ENCODE data around the gene CTIF.

Gene CTIF

DNA sequence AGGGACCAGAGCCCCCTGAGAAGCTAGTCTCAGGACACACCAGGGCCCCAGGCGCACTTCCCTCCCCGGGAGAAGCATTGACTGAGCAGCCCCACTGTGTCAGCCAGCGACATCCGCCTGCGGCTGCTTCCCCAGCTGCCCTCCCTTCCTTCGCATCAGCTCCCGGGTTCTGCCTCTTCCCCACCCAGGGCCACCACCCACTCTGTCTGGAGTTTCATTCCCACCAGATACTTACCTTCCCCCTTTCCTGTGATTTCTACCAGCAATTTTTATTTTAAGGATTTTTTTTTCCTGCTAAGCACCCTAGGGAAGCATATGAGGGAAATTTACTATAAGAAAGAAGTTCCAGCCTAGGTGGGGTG lies 312.7 kb downstream of the CTIF start:
- peak; percentile 78 for DNase-seq (ENCODE audit: low spot score)

GRCh38 chr18:48852292-48852691 lies 313.5 kb downstream of the CTIF start:
- no peak for DNase-seq (ENCODE audit: low spot score)

DNA sequence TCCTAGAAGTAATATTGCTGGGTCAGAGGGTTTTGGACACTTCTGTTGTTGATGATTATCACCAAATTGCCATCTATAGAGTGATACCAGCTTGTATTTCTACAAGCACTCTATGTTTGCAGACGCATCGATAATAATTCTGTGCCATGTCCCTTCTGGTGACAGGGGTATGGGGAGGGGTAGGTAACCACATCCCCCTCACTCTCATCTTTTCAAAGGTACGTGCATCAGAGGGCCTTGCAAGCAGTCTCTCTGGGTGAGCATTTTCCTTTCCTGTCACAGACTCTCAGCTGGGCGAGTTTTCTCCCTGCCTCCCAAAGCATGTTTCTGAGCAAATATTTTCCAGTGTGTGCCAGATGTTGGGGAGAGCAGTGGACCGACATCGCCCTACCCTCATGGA lies 314.0 kb downstream of the CTIF start:
- no peak for DNase-seq (ENCODE audit: low spot score)

DNA sequence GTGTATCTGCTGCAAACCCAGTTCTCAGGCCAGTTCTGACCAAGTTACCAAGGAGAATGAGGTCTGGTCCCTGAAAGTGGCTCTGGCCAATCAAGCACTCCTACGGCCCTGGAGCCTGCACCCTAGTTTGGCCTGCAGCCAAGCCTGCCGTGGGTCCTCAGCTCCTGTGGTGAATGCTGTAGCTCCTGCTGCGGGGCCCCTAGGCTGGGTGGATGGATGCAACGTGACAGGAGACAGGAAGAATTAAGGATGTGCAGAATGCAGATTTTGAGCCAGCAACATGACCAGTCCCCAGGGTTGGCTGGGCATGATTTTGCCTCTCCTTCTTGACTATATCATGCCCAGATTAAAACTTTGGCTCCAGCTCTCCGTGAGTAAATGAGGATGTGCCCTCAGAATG lies 314.8 kb downstream of the CTIF start:
- no peak for DNase-seq (ENCODE audit: low spot score)

GRCh38 chr18:48854780-48855179 lies 315.9 kb downstream of the CTIF start:
- DNase-seq (ENCODE audit: low spot score) = no peak

DNA sequence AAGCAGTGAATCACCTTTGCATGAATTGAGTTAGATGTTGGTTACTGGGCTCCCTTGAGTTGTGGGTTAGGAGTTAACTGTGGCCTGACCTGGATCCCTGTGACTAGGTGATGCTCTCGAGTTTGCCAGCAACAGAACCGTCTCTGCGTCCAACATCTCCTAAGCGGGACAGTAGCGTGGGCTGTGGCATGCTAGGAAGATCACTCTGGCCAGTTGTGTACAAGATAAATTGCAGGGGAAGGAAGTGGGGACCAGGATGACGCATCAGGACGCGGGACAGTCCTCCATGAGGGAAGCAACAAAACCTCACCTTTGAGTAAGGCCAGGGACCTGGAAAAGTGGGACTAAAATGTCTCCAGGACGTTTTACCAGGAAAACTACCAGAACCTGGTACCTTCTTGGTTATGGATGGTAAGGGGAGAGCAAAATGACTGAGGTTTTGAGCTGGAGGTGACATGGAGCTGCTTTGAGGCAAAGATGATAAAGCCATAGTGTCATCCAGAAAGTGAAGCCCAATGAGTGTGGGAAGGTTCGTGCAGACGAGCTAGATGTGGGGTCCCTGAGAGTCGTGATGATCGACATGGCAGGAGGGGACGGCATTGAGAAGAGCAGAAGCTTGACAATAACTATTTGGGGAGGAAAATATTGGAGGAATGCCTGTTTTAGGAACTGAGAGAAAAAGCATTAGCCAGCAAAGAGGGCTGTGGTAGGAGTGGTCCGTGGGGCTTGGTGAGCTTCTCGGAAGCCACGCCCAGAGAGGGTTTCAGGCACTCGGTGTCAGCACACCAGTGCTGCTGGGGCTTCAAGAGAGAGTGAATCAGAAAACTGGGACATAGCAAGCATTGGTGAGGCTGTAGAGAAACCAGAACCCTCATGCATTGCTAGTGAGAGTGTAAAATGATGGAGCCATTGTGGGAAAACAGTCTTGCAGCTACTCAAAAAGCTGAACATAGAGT lies 316.9 kb downstream of the CTIF start:
- no peak for DNase-seq (ENCODE audit: low spot score)

- no peak for DNase-seq (ENCODE audit: low spot score)
Observed at GRCh38 chr18:48857023-48857694, 318.3 kb downstream of the CTIF start.

DNA sequence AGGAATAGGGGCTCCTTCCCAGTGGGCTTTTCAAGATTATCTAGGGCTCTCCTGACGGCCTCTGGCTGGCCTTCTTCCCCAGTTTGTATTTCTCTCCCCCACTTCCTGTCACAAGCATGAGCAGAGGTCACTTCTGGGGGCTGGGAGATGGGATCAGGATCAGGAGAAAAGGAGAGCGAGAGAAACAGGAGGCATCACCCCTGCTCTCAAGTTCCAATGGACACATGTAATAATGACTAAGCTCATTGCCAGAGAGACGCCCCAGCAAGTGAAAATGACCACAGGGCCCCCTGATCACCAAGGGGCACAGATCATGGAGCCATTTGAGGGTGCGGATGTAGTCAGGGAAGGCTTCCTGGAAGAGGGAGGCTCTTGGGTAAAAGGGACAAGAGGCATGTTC lies 319.8 kb downstream of the CTIF start:
- DNase-seq (ENCODE audit: low spot score) = no peak

DNA sequence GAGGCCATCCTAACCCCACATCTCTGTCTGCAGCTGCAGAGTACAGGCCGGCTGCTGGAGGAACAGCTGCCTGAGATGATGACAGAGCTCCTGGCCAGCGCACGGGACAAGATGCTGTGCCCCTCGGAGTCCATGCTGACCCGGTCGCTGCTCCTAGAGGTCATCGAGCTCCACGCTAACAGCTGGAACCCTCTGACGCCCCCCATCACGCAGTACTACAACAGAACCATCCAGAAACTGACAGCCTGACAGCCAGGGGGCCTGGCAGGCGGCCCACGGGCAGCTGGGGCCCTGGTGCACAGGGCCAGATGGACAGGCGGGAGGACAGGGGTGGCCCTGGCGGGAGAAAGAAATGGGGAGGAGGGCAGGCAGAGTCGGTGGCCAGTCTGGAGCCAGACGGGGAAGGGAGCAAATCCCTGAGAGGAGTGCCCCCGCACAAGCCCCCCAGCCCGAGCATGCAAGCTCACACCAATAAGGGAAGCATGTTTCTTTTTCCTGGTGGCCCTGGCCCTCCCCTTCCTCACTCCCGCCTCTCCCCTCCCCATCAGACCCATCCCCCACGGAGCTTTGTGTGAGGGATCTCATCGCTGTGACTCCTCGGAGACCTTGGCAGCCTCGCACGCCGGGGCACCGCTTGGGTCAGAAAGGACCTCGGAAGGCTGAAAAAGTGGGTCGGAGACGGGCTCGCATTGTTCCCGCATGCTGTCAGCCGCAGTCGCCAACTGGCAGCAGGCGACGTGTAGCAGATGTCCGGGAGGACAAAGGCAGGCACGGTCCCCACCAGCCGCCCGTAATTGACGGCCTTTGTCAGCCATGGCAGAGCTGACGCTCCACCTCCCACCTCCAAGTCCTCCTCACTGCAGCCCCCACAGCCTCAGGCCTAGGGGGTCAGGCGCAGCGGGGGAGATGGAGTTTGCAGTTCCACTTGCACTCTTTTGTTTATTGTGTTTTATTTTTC lies 320.8 kb downstream of the CTIF start:
- peak; percentile 94 for DNase-seq (ENCODE audit: low spot score)

DNA sequence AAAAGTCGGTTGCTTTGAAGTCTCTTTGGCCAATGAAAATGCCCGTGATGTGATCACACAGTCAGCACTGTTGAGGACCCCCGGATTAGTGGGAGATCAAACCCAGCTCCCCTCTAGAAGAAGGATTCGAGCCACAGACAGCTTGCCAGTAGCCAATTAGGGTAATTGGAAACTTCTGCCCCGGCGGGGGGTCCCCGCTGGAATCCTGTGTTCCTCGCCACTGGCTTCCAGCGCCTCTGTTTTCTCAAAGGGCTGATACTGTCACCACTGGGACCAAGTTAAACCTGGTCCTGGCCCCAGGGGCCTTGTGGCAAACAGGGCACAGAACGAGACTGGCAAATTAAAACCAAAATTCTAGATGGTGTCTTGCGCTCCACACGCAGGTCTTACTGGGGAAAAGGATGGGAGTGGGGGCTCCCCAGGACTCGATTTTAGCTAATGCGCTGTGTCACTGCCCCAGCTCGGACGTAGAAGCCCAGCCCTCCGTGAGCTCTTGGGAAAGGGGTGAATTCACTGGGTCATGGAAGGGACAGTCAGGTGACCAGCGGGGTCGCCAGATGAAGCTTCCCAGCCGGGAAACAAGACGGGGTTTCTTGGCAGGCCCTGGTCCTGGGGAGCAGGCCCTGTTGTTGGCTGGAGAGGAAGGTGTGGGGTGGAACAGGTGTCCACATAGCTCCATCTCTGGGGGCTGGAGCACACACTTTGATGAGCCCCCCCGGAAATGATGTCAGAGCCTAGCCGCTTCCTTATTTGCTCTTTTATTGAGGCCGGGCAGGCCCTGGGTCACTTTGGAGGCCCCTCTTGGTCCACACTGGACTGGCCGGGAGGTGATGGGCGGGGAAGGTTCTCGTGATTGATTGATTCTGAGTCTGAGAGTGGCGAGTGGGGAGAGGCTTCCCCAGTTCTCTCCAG lies 321.7 kb downstream of the CTIF start:
- no peak for DNase-seq (ENCODE audit: low spot score)

DNA sequence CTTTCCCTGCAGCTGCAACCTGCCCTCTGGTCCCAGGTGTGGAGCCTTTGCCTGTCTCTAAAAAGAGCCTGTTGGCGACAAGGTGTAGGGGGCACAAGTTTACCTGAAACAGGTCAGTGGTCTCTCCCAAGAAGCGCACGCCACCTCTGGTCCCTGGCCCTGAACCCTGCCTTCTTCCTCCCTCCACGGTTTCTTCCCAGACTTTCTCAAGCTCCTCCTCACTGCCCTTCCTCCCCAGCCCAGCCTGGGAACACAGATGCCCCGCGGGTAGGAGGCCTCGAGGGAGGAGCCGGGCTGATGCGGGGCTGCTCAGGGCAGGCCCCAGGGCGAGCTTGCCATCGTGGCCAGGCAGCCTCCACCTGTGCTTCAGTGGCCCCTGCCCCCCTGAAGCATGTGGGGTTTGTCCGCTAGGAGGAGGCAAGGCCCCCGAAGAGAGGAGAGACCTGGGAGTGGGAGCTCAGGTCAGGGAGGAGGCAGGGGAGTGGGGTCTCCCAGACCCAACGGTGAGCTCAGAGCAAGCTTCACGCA lies 322.4 kb downstream of the CTIF start:
- DNase-seq (ENCODE audit: low spot score) = no peak

- DNase-seq (ENCODE audit: low spot score) = peak; percentile 64
Observed at GRCh38 chr18:48862132-48862531, 323.3 kb downstream of the CTIF start.

DNA sequence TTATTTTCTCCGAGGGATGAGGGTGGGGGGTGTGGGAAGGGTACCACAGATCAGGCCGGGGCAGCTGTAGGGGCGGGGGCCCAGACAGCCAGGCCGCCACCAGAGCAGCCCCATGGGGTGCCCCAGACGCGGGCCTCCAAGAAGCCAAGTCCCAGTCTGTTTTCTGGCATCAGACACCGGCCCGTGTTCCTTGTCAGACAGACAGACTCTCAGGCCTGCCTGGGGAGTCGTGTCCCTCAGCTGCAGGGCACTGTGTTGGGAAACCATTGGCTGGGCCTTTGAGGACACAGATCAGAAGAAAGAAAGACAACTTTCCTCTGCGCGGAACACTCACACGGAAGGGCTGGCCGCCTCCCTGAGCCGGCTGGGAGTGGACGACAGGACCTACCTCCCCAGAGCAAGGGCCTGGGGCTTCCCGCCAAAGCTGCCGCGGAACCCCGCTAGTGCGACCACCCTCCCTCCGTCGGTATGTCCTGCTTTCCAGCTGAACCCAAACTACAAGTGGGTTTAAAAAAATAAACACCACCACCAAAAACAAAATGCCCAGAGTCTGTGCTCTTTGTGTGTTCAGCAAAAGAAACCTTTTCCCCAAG lies 323.9 kb downstream of the CTIF start:
- DNase-seq (ENCODE audit: low spot score) = no peak

DNA sequence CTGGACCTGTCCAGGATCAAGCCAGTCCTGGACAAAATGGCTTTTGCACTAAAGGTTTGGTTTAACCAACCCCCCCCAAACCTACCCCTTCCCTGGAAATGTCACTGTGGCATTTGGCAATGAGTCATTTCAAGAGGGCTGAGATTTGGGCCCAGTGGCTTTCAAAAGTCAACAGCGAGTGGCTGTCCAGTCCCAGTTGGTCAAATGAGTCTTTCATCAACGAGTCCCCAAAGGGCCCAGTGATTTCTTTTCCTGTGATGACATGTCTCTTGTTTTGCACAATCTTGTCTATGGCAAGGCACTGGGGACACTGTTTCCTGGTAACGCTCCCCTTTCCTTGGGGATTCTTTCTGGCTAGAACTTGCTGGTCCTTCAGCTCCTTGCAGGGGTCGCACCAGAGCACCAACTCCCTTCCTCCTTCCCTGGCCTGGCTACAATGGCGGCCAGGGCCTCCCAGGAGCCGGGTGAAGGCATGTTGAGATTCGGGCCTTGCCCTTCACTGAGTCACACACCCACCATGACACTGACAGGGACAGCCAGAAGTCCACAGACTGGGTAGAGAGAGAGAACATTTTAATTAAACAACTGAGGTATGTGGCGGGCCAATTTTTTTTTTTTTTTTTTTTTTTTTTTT lies 324.7 kb downstream of the CTIF start:
- no peak for DNase-seq (ENCODE audit: low spot score)

GRCh38 chr18:48864876-48865275 lies 326.0 kb downstream of the CTIF start:
- DNase-seq (ENCODE audit: low spot score) = no peak

DNA sequence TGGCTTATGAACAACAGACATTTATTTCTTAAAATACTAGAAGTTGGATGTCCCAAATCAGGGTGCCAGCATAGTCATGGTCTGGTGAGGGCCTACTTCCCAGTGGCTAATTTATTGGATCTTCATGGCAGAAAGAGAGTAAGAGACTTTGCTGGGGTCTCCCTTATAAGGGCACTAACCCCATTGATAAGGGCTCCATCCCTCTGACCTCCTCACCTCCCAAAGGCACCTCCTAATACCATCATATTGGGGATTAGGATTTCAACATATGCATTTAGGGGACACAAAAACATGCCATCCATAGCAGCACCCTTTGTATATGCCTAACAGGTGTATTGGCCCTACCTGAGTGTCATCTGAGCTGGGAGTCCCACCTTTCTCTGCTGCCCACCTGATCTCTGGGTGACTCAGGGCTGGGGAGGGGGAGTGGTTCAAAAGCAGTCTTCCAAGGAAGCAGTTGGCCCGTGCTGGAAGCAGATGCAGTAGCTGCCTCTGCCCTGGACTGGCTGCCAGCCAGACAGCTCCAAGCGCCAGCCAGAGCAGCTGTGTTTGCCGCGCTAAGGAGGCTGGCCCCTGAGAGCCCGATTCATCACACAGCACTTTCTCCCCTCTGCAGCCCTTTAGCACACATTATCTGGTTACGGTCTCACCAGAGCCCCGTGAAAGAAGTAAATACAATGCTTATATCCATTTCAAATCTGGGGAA lies 327.4 kb downstream of the CTIF start:
- peak; percentile 75 for DNase-seq (ENCODE audit: low spot score)

- no peak for DNase-seq (ENCODE audit: low spot score)
Observed at GRCh38 chr18:48866856-48867255, 328.0 kb downstream of the CTIF start.

DNA sequence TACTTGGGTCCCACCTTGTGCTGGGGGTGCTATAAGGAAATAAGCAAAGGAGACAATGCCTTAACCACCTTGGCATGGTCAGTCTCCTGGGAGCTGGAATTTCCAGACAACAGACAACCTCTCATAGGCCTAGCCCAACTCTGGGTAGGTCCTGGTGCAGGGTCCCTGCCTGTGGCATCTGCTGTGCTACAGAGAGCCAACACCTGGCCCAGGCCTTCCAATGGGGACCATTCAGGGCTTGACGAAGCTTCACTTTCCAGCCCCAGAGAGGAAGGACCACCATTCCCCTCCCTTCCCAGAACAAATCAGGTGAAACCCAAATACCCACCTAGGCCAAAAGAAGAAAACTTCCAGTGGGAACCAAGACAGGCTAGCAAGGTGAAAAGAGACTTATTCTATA lies 329.1 kb downstream of the CTIF start:
- no peak for DNase-seq (ENCODE audit: low spot score)
